Fibroblast of mammary gland (primary cell): Measurements from ENCODE around the gene ACO2.

Experiments
- DNase-seq: peaks from one replicate; pipeline ENCODE4 v3.0.0-alpha.2; 2010; ENCODE audit warnings: low read depth
- H3K4me3 ChIP-seq: 2 replicates; pipeline ENCODE4 v1.5.1; 2011; ENCODE audit warnings: low read depth, mild to moderate bottlenecking, low read length, moderate library complexity; ENCODE audit not compliant: control insufficient read depth
- CTCF ChIP-seq: conservative IDR thresholded peaks from 2 replicates; pipeline ENCODE4 v1.5.1; 2011; ENCODE audit warnings: low read depth, low read length, inconsistent platforms; ENCODE audit not compliant: control insufficient read depth, insufficient read depth

The ACO2 gene

GRCh38 chr22:41482319-41482935 lies 13.5 kb downstream of the ACO2 start:
- no peak overlapping the region for H3K4me3 ChIP-seq
- DNase-seq, result peak; percentile 65
- TF ChIP-seq CTCF, result no peak

GRCh38 chr22:41485033-41485432 lies 16.1 kb downstream of the ACO2 start:
- no peak for DNase-seq
- no peak for TF ChIP-seq CTCF

GRCh38 chr22:41487037-41487935 lies 18.4 kb downstream of the ACO2 start:
- no peak for DNase-seq
- no peak for TF ChIP-seq CTCF
- H3K4me3 ChIP-seq, result no peak overlapping the region

More at GRCh38 chr22:41485033-41485432, 16.1 kb downstream of the ACO2 start:
- H3K4me3 ChIP-seq, result no peak overlapping the region

DNA sequence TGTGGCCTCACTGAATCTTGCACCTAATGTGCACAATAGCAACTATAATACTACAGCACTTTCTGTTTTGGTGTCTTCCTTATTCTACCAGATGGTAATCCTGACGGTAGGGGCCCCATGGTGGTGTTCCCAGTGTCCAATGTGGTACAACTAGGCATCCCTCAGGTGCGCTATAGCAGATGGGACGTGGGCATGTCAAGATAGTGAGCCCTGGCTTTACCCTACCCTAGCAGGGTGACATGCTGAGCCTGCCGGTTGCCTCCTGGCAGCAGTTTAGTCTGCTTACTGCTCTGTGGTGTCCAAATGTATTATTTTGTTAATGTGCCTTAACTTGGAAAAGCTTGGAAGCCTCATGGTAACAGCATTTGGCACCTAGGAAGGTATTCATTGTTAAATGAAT lies 19.2 kb downstream of the ACO2 start:
- DNase-seq, result no peak
- TF ChIP-seq CTCF, result no peak
- no peak overlapping the region for H3K4me3 ChIP-seq

DNA sequence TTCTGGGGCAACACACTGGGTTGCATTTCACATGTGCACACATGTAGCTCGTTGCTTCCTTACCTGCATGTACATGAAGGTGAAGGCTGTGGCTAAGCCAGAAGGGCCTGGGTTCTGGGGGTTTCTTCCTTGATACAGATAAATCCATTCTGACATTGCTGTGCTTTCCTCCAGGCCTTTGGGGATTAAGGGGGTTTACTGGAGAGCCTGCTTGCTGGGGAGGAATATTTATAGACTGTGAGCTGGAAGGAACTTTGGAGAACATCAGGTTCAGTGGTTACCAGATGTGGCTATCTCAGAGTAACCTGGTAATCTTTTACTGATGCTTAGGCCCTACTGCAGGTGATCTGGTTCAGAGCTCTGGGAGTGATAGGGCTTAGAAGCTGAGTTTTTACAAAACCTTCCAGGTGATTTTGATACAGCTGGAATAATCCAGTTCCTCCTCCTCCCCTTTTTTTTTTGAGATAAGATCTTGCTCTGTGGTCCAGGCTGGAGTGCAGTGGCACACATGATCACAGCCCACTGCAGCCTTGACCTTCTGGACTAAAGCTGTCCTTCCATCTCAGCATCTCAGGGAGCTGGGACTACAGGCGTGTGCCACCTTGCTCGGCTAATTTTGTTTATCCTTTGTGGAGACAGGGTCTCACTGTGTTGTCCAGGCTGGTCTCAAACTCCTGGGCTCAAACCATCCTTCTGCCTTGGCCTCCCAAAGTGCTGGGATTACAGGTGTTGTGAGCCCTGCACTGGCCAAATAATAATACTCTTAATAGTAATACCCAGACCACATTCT lies 19.9 kb downstream of the ACO2 start:
- TF ChIP-seq CTCF, result no peak
- DNase-seq, result no peak
- no peak overlapping the region for H3K4me3 ChIP-seq

- no peak overlapping the region for H3K4me3 ChIP-seq
- TF ChIP-seq CTCF, result no peak
- DNase-seq, result no peak
Measured at GRCh38 chr22:41491374-41492100, 22.6 kb downstream of the ACO2 start.
